Trophoblast cell (in vitro differentiated cells and primary cell): ENCODE results near the gene NLRP6.
"Not testable (repeated sequence)": the region's sequence is repeated elsewhere in the genome, so short reads cannot be mapped to it uniquely, and the experiment has no call there.

Source experiments
- DNase-seq, 2 donors: peaks; one replicate each; pipeline ENCODE4 v3.0.0-alpha.2; 2016
- H2AFZ ChIP-seq: 2 replicates; pipeline ENCODE4 v1.6.1; 2013; ENCODE audit warnings: low read length, moderate library complexity, mild to moderate bottlenecking; ENCODE audit not compliant: insufficient read depth, poor library complexity
- H2AK5ac ChIP-seq: 2 replicates; pipeline ENCODE4 v1.6.1; 2013; ENCODE audit warnings: mild to moderate bottlenecking, low read length
- H2BK120ac ChIP-seq: 2 replicates; pipeline ENCODE4 v1.6.1; 2013; ENCODE audit warnings: low read length, mild to moderate bottlenecking, moderate library complexity; ENCODE audit not compliant: insufficient read depth, poor library complexity
- H2BK12ac ChIP-seq: 2 replicates; pipeline ENCODE4 v1.6.1; 2013; ENCODE audit warnings: mild to moderate bottlenecking, low read length, moderate library complexity
- H2BK5ac ChIP-seq: 2 replicates; pipeline ENCODE4 v1.6.1; 2013; ENCODE audit warnings: low read length, low read depth, moderate library complexity, mild to moderate bottlenecking; ENCODE audit not compliant: poor library complexity
- H3K14ac ChIP-seq: 2 replicates; pipeline ENCODE4 v1.6.1; 2013; ENCODE audit warnings: mild to moderate bottlenecking, low read length
- H3K18ac ChIP-seq: 2 replicates; pipeline ENCODE4 v1.6.1; 2013; ENCODE audit warnings: mild to moderate bottlenecking, low read length
- H3K23ac ChIP-seq: 2 replicates; pipeline ENCODE4 v1.6.1; 2013; ENCODE audit warnings: low read length
- H3K27ac ChIP-seq: 2 replicates; pipeline ENCODE4 v1.5.1; 2013; ENCODE audit warnings: low read depth, mild to moderate bottlenecking, inconsistent platforms, low read length, moderate library complexity
- H3K27me3 ChIP-seq: 2 replicates; pipeline ENCODE4 v1.6.1; 2013; ENCODE audit warnings: inconsistent platforms, mild to moderate bottlenecking, low read length, moderate library complexity; ENCODE audit not compliant: insufficient read depth
- H3K36me3 ChIP-seq, 2 experiments: 1 replicate in 1 of 2; 2 replicates in 1 of 2; pipeline ENCODE4 v1.6.1; 2013; ENCODE audit warnings: low read length in 2 of 2, mild to moderate bottlenecking in 2 of 2, moderate library complexity in 1 of 2; ENCODE audit not compliant: insufficient read depth in 2 of 2, control insufficient read depth in 1 of 2
- H3K4ac ChIP-seq: 2 replicates; pipeline ENCODE4 v1.6.1; 2013; ENCODE audit warnings: low read depth, mild to moderate bottlenecking, low read length, moderate library complexity
- H3K4me1 ChIP-seq, 2 experiments: 1 replicate in 1 of 2; 2 replicates in 1 of 2; pipeline ENCODE4 v1.6.1; 2013; ENCODE audit warnings: low read length in 2 of 2, mild to moderate bottlenecking in 2 of 2, moderate library complexity in 1 of 2; ENCODE audit not compliant: insufficient read depth in 2 of 2, control insufficient read depth in 1 of 2
- H3K4me2 ChIP-seq: 2 replicates; pipeline ENCODE4 v1.6.1; 2013; ENCODE audit warnings: inconsistent platforms, mild to moderate bottlenecking, low read length, moderate library complexity
- H3K4me3 ChIP-seq: 2 replicates; pipeline ENCODE4 v1.5.1; 2013; ENCODE audit warnings: mild to moderate bottlenecking, low read depth, low read length, inconsistent platforms
- H3K79me1 ChIP-seq: one replicate; pipeline ENCODE4 v1.6.1; 2013; ENCODE audit warnings: low read length
- H3K79me2 ChIP-seq: 2 replicates; pipeline ENCODE4 v1.6.1; 2013; ENCODE audit warnings: low read length, mild to moderate bottlenecking; ENCODE audit not compliant: control insufficient read depth, insufficient read depth, poor library complexity
- H3K9ac ChIP-seq: 2 replicates; pipeline ENCODE4 v1.6.1; 2013; ENCODE audit warnings: mild to moderate bottlenecking, low read length
- H3K9me3 ChIP-seq: 2 replicates; pipeline ENCODE4 v1.6.1; 2013; ENCODE audit warnings: low read depth, mild to moderate bottlenecking, control low read depth, inconsistent platforms, low read length; ENCODE audit not compliant: insufficient read depth
- H4K12ac ChIP-seq: 2 replicates; pipeline ENCODE4 v1.6.1; 2013; ENCODE audit warnings: low read depth, mild to moderate bottlenecking, low read length, moderate library complexity
- H4K8ac ChIP-seq: 2 replicates; pipeline ENCODE4 v1.6.1; 2013; ENCODE audit warnings: low read depth, mild to moderate bottlenecking, low read length, moderate library complexity
- H4K91ac ChIP-seq: one replicate; pipeline ENCODE4 v1.6.1; 2013; ENCODE audit warnings: low read depth, mild to moderate bottlenecking, low read length, moderate library complexity
- WGBS: extraction: QIAGEN DNeasy Blood & Tissue Kit; methylation state at CpG from one replicate; pipeline ENCODE4 v1.1.7; 2013; ENCODE audit warnings: missing lambda C conversion rate; ENCODE audit not compliant: insufficient read length, insufficient coverage; ENCODE audit errors: extremely low coverage; 5-methylcytosine and 5-hydroxymethylcytosine counted together

NLRP6 gene

GRCh38 chr11:235609-235996 lies 42.6 kb upstream of the NLRP6 start:
- Histone ChIP-seq H3K14ac (peak overlapping the region; percentile 100), H3K4me2 (peak overlapping the region; percentile 85), H3K9ac (peak overlapping the region; percentile 94), H3K79me1 (peaks cover 11% of the 10 kb centered on the region), H3K23ac (no peak overlapping the region), H3K79me2 (peaks cover 13% of the 10 kb centered on the region), H2BK5ac (peak overlapping the region; percentile 90), H2BK12ac (peak overlapping the region; percentile 5), H3K27me3 (no peaks in the 10 kb centered on the region), H2AK5ac (peak overlapping the region; percentile 9), H4K8ac (peak overlapping the region; percentile 98), H4K91ac (peak overlapping the region; percentile 69), H2BK120ac (peak overlapping the region; percentile 96), H2AFZ (peak overlapping the region; percentile 99), H3K9me3 (no peaks in the 10 kb centered on the region), H4K12ac (peak overlapping the region; percentile 95), H3K4me1 (peaks cover 0 to 6% of the 10 kb centered on the region in 2 experiments), H3K27ac (peak overlapping the region; percentile 77), H3K36me3 (peaks cover 2 to 6% of the 10 kb centered on the region in 2 experiments), H3K18ac (peak overlapping the region; percentile 99), H3K4me3 (peak overlapping the region; percentile 96), H3K4ac (peak overlapping the region; percentile 96)
- no CpG with 5 or more reads among the region's 13 CpGs for WGBS
- no peak for DNase-seq

DNA sequence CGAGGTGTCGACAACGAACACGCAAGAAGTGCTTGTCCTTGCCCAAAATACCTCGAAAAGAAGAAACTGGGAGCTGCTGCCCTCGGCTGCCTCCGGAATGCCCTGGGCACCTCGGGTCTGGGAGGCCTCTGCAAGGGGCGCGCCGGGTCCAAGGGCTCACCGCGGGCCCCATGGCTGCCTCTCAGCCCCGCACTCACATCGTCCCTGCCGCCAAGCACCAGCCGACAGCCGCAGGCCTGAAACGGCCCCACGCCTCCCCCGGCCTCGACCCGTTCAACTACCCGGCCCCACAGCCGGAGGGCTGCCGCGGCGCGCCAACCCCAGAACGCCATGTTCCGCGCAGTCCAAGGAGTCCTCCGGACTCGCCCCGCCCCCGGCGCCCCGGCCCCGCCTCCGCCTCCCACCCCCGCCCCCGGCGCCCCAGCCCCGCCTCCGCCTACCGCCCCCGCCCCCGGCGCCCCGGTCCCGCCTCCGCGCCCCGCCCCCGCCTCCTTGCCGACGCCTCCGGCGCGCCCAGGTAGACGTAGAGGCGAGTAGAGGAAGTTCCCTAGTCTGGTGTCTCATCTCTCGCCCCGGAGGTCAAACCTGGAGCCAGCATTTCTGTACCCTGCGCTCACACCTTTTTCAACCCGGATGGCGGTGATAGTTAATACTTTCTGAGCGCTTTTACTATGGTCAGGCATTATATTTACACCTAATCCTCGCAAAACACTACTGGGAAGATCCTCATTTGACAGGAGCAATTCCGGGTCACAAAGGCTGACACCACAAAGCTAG lies 42.0 kb upstream of the NLRP6 start, which contains the start of gene SIRT3:
Gene SIRT3, minus strand, starts transcription at position 346 of the 777 bp plus-strand sequence. Its CDS starts 14 bp downstream, at position 332.
- H4K91ac ChIP-seq = peak within 1 kb of the TSS; percentile 95
- H3K4me1 ChIP-seq = peaks cover 0 to 6% of the 10 kb centered on the region in 2 experiments
- H3K4me2 ChIP-seq = peak within 1 kb of the TSS; percentile 100
- H3K23ac ChIP-seq = peak within 1 kb of the TSS; percentile 82
- peak within 1 kb of the TSS; percentile 99 for H3K4me3 ChIP-seq
- peak within 1 kb of the TSS; percentile 92 for H2BK5ac ChIP-seq
- no peaks in the 10 kb centered on the region for H3K27me3 ChIP-seq
- H3K9ac ChIP-seq = peak within 1 kb of the TSS; percentile 95
- H3K18ac ChIP-seq = peak within 1 kb of the TSS; percentile 99
- DNase-seq = peak; percentile 86 to 92
- peak within 1 kb of the TSS; percentile 82 for H2AK5ac ChIP-seq
- H2AFZ ChIP-seq = peak within 1 kb of the TSS; percentile 99
- peak within 1 kb of the TSS; percentile 5 for H2BK12ac ChIP-seq
- H2BK120ac ChIP-seq = peak within 1 kb of the TSS; percentile 96
- no peaks in the 10 kb centered on the region for H3K9me3 ChIP-seq
- peak within 1 kb of the TSS; percentile 96 for H3K4ac ChIP-seq
- H4K12ac ChIP-seq = peak within 1 kb of the TSS; percentile 96
- peaks cover 13% of the 10 kb centered on the region for H3K79me2 ChIP-seq
- WGBS = no CpG with 5 or more reads among the region's 70 CpGs
- H3K36me3 ChIP-seq = peaks cover 7 to 9% of the 10 kb centered on the region in 2 experiments
- peaks cover 11% of the 10 kb centered on the region for H3K79me1 ChIP-seq
- peak within 1 kb of the TSS; percentile 100 for H3K14ac ChIP-seq
- peak within 1 kb of the TSS; percentile 98 for H4K8ac ChIP-seq
- H3K27ac ChIP-seq = peak within 1 kb of the TSS; percentile 98

DNA sequence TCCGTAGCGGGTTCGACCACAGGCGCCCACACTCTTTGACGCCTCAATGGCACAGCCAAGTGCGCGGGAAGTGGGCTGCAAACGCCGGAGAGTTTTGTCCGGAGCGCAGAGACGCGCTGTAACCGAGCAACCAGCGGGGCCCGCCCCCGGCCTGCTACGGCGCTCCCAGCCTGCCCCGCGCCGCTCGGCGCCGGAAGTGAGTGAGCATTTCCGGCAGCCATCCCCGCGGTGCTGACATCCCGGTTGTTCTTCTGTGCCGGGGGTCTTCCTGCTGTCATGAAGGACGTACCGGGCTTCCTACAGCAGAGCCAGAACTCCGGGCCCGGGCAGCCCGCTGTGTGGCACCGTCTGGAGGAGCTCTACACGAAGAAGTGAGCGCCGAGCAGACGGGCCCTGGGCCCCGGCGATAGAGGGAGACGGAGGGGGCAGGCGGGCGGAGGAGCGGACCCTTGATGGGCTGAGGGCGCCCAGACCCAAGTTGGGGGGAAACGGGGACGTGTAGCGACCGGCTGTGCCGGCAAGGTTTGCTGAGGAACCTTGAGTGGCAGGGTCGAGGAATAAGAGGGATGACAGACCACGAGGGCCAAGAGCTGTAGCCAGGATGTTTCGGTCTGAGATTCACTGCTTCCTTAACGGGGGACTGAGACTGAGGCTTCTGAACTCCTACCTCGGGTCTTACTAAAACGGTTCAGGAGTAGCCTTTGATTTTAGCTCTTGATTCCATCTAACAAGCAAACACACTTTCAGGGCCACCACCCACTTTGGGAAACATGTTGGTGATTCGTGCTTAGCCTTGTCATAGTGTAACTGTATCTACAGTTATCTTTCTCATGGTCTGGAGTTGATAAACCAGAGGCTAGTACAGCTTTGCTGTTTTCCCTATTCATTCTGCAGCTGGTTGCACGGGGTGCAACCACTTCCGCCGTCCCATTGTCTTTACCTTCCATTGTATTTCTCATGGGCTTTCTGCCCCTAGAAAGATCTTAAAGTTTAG lies 41.1 kb upstream of the NLRP6 start, which contains the start of gene PSMD13:
Gene PSMD13, plus strand, starts transcription at position 203 of the 994 bp plus-strand sequence. Its CDS starts 74 bp downstream, at position 277.
- H3K4me2 ChIP-seq = peak within 1 kb of the TSS; percentile 100
- H3K4me1 ChIP-seq = peaks cover 0 to 6% of the 10 kb centered on the region in 2 experiments
- H3K4ac ChIP-seq = peak within 1 kb of the TSS; percentile 96
- H3K27me3 ChIP-seq = no peaks in the 10 kb centered on the region
- peak within 1 kb of the TSS; percentile 99 for H2AFZ ChIP-seq
- no CpG with 5 or more reads among the region's 62 CpGs for WGBS
- no peaks in the 10 kb centered on the region for H3K9me3 ChIP-seq
- peak within 1 kb of the TSS; percentile 5 for H2BK12ac ChIP-seq
- H3K27ac ChIP-seq = peak within 1 kb of the TSS; percentile 98
- H4K91ac ChIP-seq = peak within 1 kb of the TSS; percentile 95
- H3K18ac ChIP-seq = peak within 1 kb of the TSS; percentile 99
- peaks cover 11% of the 10 kb centered on the region for H3K79me1 ChIP-seq
- peak within 1 kb of the TSS; percentile 96 for H4K12ac ChIP-seq
- peak; percentile 79 to 88 for DNase-seq
- peaks cover 13% of the 10 kb centered on the region for H3K79me2 ChIP-seq
- H4K8ac ChIP-seq = peak within 1 kb of the TSS; percentile 98
- H2AK5ac ChIP-seq = peak within 1 kb of the TSS; percentile 82
- peak within 1 kb of the TSS; percentile 99 for H3K4me3 ChIP-seq
- H3K36me3 ChIP-seq = peaks cover 11 to 16% of the 10 kb centered on the region in 2 experiments
- H3K23ac ChIP-seq = peak within 1 kb of the TSS; percentile 82
- peak within 1 kb of the TSS; percentile 95 for H3K9ac ChIP-seq
- peak within 1 kb of the TSS; percentile 96 for H2BK120ac ChIP-seq
- peak within 1 kb of the TSS; percentile 92 for H2BK5ac ChIP-seq
- H3K14ac ChIP-seq = peak within 1 kb of the TSS; percentile 100

DNA sequence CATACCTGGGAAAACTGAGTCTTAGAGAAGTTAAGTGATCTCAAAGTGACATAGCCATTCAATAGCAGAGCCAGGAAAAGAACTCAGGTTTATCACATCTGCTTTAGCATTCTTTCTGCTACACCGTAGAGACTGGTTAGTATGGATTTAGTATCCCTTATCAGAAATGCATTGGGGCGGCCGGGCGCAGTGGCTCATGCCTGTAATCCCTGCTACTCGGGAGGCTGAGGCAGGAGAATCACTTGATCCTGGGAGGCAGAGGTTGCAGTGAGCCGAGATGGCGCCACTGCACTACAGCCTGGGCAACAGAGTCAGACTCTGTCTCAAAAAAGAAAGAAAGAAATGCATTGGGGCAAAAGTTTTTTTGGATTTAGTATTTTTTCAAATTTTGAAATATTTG lies 39.9 kb upstream of the NLRP6 start:
- not testable (repeated sequence) for H2AFZ ChIP-seq, H2AK5ac ChIP-seq

More for the DNA sequence above, 39.9 kb upstream of the NLRP6 start:
- not testable (repeated sequence) for H3K4me3 ChIP-seq, H3K4me1 ChIP-seq, DNase-seq, H2BK12ac ChIP-seq, H4K91ac ChIP-seq, H2BK120ac ChIP-seq, H3K9ac ChIP-seq, H3K23ac ChIP-seq, H3K4me2 ChIP-seq, H3K18ac ChIP-seq, H3K14ac ChIP-seq, H3K9me3 ChIP-seq, H2BK5ac ChIP-seq, H3K27me3 ChIP-seq, H4K8ac ChIP-seq, H3K27ac ChIP-seq, H4K12ac ChIP-seq
- H3K79me1 ChIP-seq = peaks cover 11% of the 10 kb centered on the region
- no CpG with 5 or more reads among the region's 7 CpGs for WGBS
- H3K79me2 ChIP-seq = peaks cover 13% of the 10 kb centered on the region
- H3K4ac ChIP-seq = peak overlapping the region; percentile 59
- H3K36me3 ChIP-seq = peaks cover 11 to 18% of the 10 kb centered on the region in 2 experiments
